NCI-H2107 treated with DMSO at 0.1 percent for 48 hours (cell line): ENCODE results near the gene ATP1A3.
"Not testable (repeated sequence)": the region's sequence is repeated elsewhere in the genome, so short reads cannot be mapped to it uniquely, and the experiment has no call there.

Source experiments
- DNase-seq: peaks from one replicate; lab custom pipeline; 2025; ENCODE audit not compliant: unreplicated experiment; lab: John Stamatoyannopoulos, UW

Gene ATP1A3

DNA sequence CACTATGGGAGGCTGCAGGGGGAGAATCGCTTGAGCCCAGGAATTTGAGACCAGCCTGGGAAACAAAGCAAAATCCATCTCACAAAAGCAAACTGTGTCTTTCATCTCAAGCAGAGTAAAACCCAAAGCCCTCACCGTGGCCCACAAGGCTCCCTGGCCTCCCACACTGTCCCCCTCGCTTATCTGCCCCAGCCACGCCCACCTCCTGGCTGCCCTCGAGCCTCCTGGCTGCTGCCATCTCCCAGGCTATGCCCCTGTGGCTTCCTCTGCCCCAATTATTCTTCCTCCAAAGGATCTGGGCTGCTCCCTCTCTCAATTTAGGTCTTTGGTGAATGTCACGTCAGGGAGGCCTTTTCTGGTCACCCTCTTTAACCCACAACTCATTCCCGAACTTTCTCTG, 38.5 kb downstream of the ATP1A3 start:
- DNase-seq: no peak

GRCh38 chr19:41951686-41952172, 42.3 kb downstream of the ATP1A3 start:
- no peak for DNase-seq

DNA sequence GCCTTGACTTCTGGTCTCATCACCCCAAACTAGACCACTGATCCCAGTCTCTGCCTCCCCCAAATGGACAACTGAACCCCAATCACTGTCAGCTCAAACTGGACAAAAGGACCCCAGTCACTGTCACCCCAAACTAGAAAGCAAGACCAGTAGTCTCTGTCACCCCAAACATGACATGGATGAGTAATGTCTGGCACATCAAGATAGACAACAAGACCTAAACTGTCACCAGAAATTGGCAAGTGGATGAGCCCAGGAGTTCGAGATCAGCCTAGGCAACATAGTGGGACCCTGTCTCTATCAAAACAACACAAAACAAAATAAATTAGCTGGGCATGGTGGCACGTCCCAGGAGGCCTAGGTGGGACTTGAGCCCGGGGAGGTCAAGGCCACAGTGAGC, 46.9 kb downstream of the ATP1A3 start:
- DNase-seq: no peak

- no peak for DNase-seq
Observed at GRCh38 chr19:41945135-41945766, 48.8 kb downstream of the ATP1A3 start.

DNA sequence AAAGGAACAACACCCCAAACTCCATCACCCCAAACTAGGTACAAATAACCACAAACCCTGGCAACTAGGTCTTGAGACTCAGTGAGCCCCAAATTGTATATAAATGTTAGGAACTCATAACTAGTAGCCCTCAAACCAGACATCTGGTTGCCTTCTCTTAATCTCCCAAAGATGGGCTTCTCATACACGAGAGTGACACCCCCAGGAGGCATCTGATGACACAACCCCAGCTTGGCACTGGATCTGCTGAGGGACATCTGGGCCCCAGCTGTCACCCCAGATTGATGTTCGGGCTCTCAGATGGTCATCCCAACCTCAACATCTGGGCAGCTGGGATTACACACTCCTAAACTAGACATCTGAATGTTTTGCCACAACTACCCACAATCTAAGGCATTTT, 49.7 kb downstream of the ATP1A3 start:
- DNase-seq: no peak

DNA sequence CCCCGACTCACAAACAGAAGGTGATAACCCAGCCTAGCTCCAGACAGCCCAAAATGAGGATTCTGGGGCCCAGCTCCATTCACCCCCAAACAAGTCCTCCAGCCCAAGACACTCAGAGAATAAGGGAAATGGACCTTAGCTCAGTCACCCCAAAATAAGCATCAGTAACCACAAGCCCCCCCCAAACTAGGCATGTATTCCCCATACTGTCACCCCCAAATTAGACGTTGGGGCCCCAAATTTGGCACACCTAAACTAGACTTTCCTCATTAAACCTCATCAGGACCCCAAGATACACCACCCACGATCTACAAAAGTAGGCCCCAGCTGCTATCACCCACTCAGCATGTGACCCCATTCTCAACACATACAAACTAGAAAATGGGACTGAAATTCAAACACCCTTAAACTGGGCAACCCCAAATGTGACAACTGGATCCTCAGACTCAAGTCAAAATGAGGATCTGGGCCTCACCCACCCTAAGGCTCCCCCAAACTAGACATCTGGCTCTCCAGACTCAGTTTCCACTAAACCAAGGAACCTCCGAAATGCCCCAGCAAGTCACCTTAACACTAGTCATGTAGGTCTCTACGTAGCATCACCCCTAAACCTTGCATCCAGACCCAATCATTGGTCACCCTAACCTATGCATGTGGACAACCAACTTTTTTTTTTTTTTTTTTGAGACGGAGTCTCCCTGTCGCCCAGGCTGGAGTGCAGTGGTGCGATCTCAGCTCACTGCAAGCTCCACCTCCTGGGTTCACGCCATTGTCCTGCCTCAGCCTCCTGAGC, 52.4 kb downstream of the ATP1A3 start:
- DNase-seq: no peak

GRCh38 chr19:41940731-41941409, 53.2 kb downstream of the ATP1A3 start:
- DNase-seq: no peak

DNA sequence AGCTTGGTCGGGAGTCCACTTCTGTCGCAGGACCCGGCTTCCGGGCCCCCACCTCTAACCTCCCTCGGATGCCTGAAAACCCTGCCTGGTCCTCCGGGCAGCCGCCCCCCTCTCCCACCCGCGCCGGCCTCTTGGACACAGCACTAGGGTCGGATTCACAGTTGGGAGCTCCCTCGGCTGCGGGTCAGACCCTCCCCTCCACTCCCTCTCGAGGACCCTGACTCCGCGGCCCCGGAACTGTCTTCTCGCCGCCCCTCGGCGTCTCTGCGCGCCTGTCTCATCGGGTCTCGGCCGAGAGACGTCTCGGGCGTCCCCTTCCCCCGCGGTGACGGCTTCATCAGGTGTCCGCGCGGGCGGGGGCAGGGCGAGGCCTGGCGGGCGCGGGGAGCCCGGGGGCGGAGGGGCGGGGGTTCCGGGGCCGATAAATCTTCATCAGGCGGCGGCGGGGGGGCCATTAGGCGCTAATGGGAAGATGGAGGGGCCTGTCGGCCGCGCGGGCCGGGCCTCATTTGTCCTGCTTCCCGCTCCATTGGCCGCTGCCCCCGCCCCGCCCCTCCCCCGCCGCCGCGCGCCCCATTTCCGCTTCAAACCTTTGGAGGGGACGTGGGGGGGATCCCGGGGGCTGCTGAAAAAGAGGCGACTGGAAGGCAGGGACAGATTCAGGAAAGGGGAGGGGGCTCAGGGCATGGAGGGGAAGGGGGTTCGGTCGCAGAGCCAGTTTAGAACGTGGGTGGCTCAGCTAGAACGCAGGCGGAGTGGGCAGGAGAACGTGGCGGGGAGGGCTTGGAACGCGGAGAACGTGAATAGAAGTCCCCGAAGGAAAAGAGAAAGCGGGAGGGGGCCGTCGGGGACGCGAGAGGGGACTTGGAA, 53.9 kb downstream of the ATP1A3 start:
- DNase-seq: no peak

GRCh38 chr19:41939209-41939608, 54.8 kb downstream of the ATP1A3 start:
- not testable (repeated sequence) for DNase-seq

DNA sequence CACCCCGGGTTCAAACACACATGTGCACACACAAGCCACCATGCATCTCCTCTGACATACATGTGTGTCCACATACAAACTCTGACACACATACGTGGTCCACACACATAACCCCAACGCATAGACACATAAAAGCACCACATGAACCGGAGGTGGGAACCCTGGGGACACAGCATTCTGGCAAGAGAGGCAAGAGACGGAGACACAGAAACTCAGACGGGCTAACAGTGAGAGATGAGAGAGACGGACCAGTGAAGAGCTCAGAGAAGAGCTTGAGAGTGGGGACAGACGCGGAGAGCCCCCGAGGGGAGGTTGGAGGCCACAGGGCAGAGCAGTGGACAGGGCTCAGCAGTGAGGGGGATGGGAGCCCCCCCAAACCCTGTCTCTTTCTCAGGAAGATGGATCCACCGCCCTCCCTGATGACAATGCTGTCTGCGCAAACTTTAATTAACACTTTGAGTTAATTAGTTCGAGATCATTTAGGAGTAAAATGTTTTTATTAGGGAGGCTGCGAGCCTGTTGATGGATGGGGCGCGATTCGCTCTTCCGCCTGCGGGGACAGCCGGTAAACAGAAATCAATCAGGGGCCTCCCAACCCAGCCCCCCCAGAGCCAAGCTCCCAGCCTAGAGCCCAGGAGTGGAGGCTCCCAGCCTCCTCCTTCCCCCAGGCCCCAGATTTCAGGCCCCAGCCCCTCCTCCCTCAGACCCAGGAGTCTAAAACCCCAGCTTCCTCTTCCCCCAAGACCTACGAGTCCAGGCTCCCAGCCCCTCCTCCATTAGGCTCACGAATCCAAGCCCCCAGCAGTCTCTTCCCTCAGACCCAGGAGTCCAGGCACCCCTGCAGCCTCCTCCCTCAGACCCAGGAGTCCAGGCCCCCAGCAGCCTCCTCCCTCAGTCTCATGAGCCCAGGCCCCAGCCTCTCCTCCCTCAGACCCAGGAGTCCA, 56.2 kb downstream of the ATP1A3 start:
- no peak for DNase-seq

- no peak for DNase-seq
Observed at GRCh38 chr19:41936961-41937360, 57.1 kb downstream of the ATP1A3 start.

DNA sequence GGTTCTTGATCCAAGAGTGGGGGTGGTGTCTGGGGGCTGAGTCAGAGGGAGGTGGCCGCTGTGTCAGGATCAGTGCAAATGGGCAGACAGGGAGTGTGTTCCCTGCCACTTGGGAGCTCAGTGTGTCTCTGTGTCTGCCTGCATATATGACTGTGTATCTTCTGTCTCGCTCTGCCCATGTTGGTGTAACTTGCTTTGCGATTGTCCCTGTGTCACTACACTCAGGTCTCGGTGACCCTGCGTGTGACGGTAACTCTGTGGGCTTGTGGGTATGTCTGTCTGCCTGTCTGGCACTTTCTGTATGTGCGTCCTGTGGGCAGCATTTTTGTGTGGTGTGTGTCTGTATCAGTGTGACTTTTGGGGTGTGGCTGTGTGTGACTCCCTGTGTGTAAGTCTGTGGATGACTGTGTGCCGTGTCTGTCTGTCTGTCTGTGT, 57.6 kb downstream of the ATP1A3 start:
- no peak for DNase-seq

- no peak for DNase-seq
Observed at GRCh38 chr19:41935760-41936415, 58.1 kb downstream of the ATP1A3 start.

- peak; percentile 25 for DNase-seq
Observed at GRCh38 chr19:41934849-41935374, 59.1 kb downstream of the ATP1A3 start.

- no peak for DNase-seq
Observed at GRCh38 chr19:41933693-41934426, 60.2 kb downstream of the ATP1A3 start.

DNA sequence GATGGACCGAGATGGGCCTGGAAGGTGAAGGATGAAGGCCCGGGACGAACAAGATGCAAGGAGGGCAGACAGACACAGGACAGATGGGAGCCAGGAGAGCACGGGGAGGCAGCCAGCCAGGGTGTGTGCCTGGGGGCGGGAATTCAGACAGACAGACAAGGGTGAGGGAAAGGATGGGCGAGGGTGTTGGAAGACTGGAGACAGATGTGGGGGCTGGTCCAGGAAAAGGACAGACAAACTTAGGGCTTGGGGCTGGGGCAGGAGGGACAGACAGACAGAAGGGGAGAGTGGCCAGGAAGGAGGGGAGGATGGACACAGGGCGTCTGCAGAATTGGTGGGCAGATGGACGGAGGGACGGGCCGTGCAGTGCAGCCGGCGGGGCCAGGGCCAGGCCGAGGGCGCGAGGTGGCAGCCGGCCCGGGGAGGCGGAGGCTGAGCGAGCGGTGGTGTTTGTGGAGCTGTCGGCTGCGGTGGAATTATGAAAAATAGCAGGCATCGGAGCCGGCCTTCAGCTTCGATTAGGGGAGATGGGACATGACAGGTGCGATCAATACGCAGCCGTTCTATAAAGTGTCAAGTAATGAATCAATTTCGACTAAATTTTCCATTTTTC, 61.2 kb downstream of the ATP1A3 start:
- no peak for DNase-seq

DNA sequence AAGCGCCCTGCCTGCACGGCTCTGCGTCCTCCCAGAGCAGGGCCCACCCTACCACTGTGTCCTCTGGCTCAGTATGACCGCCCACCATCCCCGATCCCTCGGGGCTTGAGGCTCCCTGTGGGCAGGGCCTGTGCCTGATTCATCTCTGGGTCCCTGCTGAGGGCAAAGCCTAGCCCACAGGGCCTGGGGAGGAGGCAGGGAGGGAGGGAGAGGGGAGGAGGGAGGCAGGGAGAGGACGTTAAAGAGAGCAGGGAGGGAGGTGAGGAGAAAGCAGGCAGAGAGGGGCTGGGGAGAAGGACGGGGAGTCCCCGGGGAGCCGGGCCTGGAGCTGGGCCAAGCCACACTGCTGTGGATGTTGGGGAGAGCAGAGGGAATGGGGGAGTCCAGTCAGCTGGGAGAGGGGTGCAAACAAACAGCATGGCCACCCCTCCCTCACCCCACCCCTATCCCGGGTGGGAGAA, 61.7 kb downstream of the ATP1A3 start:
- no peak for DNase-seq
